Erythroblast (primary cell): Measurements from ENCODE around the gene CAPG.

Experiments
- GATA1 ChIP-seq: IDR thresholded peaks from 2 replicates; pipeline ENCODE4 v1.6.1; 2011; ENCODE audit warnings: low read depth, mild to moderate bottlenecking, control low read depth, low read length, moderate library complexity
- POLR2A ChIP-seq: IDR thresholded peaks from 2 replicates; pipeline ENCODE4 v1.6.1; 2011; ENCODE audit warnings: mild to moderate bottlenecking, low read length

DNA sequence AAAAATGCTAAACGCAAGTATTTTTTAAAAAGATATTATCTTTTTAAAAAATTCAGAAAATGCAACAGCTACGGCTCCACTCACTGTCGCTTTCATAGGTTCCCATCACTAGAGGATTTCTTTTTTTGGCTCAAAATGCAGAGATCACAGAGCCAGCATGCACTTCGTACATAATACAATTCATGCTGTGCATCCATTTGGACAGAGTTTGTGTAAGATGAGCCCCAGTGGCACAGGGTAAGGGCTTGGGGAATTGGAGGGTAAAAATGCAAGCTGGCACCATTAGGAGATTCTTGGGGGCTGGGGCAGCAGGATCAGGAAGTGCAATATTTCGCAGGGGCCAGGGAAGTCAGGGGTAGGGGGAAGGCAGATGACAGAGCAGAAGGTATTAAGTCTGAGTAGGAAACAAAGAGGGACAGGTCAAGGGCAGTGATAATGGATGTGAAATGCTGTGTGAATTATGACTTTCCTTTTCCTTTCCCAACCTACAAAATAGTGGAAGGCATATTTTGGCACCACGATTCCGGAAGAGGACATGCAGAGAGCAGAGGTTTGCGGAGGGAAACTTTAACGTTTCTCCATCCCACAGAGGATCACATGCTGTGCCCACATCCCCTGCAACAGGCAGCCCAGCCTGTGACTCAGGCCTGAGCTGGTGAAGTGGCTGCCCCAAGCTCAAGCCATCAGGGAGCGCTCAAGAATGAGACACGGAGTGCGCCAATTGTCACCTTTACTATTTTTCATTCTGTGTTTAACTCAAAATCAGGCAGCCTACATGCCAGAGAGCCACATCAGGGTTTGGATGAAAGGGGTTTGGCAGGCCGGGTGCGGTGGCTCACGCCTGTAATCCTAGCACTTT lies 4.7 kb downstream of the CAPG start:
- TF ChIP-seq POLR2A: no peak
- no peak for TF ChIP-seq GATA1
